HG03095 (cell line): ENCODE data around the gene PAQR3.
A peak's percentile ranks its signal among the peaks of the same experiment; 100 is the strongest.

ENCODE experiments used
- ATAC-seq: cut with Tn5 transposase; IDR thresholded peaks from one replicate; pipeline ENCODE4 v1.9.1; 2021; ENCODE audit warnings: moderate library complexity; ENCODE audit not compliant: unreplicated experiment

PAQR3 gene, protein sequence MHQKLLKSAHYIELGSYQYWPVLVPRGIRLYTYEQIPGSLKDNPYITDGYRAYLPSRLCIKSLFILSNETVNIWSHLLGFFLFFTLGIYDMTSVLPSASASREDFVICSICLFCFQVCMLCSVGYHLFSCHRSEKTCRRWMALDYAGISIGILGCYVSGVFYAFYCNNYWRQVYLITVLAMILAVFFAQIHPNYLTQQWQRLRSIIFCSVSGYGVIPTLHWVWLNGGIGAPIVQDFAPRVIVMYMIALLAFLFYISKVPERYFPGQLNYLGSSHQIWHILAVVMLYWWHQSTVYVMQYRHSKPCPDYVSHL

DNA sequence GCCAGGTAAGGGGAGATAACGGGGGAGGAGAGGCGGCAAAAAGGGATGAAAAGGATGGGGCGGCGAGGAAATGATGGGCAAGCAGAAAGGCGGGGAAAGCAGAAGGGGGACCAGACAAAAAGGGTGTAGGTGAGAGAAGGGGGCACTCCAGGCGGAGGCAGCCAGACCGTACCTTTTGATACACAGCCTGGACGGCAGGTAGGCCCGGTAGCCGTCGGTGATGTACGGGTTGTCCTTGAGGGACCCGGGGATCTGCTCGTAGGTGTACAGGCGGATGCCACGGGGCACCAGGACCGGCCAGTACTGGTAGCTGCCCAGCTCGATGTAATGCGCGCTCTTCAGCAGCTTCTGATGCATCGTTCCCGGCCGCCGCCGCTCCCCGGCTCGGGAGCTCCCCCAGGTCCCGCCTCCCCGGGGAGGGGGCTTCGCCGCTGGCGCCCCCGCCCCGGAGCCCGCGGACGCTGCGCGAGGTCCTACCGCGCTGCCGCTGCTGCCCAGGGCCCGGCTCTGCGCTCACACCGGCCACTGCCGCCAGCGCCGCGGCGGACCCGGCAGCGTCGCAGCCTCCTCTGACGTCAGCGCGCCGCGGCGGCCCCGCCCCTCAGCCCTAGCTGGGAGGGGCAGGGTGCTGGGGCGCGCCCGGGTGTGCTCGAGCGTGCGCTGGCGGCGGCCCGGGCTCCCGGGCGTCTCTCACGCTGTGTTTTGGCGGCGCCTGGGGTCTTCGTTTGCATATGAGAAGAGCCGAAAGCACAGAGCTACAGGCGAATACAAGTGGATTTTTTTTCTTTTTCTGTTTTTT, at the start of gene PAQR3:
Gene PAQR3 (minus strand): TSS at position 571 of the 799 bp plus-strand sequence. CDS start 214 bp downstream, at position 357.
- ATAC-seq = peak; percentile 98

DNA sequence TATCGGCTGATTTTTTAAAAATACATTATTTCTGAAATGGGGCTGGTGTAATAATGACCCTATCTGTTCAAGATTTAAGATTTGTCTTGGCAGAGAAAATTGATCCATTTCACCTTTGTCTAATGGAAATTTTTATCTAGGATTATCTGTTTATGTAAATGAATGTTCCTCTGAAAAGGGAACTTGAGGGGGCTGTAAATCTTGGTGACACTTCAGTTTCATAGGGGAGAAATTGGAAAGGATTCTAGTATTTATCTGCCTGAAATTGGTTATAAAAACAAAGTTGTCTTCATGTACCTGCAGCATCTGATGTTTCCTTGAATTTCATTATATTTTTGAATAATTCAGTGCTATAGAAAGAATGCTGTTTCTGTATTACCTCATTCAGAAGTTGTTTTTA, 48.4 kb upstream of the PAQR3 start:
- ATAC-seq = no peak

DNA sequence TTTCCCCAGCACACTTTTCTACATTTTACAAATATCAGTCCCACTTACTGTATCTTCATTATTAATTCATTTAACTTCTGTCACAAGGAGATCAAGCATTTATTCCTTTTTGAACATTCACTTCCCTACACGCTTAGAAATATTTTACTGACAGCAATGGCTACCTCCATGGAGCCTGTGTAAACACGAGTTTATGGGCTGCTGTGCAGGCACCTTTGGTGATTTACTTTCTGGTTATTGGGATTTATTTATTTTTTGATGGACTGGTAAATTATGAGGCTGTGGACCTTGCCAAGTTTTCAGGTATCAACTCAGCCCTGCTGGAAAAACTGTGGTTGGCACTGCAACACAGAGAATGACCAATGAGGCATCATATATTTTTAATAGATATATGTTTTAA, 45.4 kb upstream of the PAQR3 start:
- ATAC-seq = no peak

DNA sequence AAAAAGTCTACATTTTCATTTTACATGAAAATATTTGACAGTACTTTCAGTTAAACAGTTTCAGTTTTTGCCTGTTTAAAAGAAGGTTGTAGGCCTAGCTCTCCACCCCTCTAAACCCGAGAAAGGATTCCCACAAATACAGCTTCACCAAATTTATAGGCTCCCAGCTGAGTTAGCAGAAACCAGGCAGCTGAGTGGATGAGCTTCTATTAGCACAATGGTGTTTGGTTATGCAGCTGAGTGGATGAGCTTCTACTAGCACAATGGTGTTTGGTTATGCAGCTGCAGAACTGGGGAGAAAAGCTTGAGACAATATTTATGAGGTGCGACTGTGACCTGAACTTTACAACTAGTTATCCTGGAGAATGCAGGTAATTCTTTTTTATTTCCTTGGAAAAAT, 36.6 kb upstream of the PAQR3 start:
- ATAC-seq = no peak

DNA sequence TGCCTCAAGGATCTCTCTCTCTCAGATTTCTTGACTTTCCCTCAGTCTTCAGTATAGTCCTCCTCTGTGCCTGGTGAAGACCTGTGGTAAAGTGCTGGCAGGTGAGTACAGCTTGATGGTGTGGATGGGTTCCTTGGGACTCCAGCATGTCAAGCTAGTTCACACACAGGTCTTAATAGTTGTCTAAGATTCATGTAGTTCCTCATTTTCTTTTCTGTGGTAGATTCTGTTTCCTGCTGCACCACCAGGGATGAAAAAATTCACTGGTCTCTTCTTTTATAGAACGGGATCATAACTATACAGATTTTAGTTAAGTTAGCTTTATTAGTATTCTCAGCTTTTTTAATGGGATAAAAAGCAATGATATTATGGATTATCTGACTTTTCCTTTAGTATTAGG, 32.5 kb upstream of the PAQR3 start:
- no peak for ATAC-seq

DNA sequence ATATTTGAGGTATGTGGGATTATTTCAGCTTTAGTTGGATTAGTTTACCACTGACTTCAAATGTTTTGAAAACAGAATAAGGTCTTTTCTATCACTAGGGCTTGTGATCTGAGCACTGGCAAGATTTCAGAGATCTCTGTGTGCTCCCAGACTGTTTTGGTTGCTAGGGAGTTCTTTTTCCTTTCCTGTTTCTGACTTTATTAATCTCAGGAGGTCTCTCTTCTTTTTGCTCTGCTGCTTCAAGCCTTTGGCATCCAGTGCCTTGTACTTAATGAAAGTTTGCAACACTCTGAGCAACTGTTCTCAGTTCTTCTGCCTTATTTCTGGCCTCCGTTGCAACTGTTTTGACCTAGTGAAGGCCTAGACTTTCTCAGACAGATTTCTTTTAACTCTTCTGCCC, 32.1 kb upstream of the PAQR3 start:
- ATAC-seq = no peak

DNA sequence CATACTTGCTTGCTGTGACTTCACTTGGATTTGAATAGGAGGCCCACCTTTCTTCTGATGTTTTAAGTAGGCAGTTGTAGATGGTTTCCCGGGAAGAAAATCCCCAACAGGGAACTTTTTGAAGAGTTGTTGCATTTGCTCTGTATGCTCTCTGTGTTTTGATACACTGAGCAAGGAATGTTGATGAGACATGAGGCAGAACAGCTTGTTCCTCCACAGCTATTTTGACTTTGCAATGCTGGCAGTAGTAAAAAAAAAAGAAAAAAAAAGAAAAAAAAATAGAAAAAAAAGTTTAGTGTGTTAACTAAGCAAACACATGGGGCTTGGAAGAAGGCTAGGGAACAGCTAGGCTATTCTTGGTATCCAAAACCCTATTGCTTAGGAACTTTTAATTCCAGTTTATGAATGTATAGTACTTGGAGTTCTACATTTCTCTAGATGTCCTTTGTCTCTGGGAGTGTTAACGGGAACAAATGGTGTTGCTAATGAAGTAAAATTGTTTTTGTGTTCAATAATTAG, 23.4 kb upstream of the PAQR3 start:
- no peak for ATAC-seq

DNA sequence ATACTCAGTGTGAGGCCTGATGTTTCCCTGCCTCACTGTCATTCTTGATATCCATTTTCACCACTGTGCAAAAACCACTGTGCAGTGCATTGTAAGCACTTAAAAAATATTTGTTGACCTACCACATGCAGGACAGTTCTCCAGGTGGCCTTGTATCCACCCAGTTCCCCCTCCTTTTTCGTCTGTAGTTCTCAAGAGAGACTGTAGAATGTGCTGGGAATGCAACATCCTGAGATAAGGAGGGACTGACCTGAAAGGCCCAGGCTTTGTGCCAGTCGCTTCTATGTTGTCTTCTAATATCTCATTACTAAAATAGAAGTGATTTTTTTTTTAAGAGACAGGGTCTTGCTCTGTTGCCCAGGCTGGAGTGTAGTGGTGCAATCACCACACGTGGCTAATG, 21.7 kb upstream of the PAQR3 start:
- no peak for ATAC-seq

DNA sequence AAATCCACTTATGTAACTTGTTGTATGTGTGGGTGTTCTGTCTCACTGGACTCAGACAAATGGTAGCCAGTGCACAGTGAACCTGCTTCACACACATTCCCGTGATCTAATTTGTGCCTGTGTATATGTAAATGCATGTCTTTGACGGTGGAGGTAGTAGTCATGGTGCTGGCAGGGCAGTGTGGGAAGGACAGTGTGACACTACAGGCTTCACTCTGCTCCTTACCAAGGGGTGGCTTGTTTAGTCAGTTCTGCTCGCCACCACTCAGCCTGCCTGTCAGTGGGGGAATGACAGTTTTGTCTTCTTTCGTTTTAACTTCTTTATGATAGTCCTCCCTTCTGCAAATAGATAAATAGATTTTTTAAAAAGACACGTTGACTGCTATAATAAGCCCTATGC, 17.7 kb upstream of the PAQR3 start:
- no peak for ATAC-seq

DNA sequence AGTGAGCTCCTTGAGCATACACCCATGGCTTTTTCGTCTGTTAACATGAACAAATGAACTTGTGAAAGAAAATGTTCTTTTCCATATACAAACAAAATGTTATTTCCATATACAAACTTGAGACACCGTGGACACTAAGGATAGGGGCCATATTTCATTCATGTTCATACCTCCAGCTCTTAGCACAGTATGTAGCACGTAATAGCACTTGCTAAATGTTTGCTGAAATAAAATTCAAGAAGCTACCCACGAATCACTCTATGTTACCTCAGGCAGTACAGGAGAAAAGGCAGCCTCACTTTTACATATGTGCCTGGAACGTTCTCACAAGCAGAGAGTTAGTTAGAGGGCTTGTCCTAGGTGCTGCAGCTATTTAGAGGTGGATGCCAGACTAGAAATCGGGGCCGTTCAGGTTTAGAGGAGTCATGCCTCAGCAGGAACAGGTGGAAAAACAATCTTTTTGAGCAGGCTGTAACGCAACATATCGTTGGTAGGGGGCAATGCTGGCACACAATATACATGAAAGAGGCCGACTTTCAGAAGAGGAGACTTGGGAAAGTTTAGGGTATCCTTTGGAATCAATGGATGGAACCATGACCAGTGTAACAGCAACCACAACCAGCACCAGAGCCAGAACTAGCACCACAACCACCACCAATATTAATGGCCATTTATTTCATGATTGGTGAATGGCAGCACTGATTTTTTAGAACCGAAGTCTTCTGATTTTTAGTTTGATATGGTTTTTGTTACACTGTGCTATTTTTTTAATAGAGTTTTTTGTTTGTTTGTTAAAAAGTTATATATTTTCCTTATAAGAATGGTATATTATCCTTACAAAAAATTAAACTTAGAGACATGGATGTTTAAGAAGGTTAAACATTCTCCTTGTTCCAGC, 14.8 kb upstream of the PAQR3 start:
- no peak for ATAC-seq

DNA sequence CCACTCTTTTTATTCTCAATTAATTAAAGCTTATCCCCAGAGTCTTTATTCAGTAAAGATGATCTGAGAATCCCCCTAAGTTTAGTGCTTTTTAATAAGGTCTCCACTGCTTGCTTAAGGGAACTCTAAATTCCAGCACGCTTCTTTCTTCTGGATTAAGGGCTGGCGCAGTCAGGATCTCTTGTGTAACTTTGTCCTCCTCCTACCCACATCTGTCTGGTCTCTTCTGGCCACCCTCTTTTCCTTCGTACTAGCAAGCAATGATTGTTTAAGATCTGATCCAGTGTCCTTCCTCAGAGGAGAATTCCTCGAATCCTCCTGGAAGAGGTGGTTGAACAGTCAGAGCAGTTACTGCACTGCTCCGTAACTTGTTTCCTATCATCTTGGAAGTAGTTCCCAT, 14.0 kb upstream of the PAQR3 start:
- no peak for ATAC-seq

DNA sequence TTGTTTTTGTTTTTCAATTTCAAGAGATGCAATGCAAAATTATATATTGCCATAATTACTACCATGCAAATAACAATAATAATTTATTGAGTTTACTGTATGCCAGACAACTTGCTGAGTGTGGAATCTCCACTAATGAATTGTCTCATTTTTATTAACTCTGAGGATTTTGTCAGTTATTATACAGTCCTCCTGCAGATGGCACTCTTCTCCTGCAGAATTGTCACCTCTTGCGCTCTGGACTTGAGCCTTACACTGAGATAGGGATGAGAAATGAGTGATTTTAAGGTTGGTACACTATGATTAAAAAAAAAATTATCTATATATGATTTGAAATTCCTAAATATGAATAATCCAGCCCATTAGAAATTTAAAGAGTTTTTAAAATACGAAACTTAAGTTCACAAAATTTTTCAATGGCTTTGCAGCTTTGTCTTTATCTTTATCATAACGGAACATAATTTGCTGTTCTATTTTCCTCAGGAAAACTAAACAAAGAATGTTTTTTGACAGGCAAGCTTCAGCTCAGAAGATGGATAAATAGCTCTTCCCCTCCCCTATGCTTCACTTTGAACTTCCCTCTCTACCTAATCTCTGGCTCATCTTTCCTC, 12.7 kb upstream of the PAQR3 start:
- peak; percentile 62 for ATAC-seq

DNA sequence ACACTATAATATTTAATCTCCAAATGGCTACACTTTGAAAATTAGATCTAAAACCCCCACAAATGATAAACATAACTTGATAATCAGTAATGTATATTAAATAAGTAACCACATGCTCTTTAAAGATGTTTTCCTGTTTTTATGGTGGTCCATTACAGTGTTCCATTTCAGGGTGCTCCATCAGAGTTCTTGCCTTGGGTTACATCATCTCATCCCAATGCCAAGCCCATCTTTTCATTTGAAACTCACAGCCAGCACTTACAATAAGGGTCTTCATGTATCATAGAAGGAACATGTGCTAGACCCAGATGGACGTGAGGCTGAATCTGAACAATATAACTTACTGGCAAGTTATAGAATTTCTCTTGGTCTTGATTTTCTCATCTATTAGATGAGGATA, 10.5 kb upstream of the PAQR3 start:
- no peak for ATAC-seq

DNA sequence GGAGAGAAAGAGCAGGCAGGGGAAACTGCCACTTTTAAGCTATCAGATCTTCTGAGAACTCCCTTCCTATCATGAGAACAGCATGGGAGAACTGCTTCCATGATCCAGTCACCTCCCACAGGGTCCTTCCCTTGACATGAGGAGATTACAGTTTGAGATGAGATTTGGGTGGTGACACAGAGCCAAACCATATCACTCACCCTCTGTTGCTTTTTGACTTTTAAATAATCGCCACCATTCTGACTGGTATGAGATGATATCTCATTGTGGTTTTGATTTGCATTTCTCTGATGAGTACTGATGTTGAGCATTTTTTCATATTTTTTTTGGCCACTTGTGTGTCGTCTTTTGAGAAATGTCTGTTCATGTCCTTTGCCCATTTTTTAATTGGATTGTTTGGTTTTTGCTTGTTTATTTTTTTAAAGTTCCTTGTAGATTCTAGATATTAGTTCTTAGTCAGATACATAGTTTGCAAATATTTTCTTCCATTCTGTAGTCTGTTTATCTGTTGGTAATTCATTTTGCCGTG, 6.5 kb upstream of the PAQR3 start:
- ATAC-seq = no peak

DNA sequence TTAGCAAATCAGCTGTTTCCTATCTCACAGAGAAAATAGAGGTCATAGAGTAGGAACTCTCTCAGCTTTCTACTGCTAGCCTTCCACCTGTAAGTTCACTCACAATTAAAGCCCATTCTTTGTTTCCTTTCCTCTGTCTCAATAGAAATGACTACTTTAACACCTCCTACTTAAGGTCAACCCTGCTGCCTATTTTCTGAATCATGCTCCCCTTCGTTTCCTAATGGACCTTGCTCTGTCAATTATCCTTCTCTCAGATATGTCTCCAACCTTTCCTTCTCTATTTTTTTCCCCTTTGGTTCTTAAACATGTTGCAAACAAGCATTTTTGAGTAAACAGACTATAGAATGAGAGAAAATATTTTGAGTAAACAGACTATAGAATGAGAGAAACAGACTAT, 5.1 kb upstream of the PAQR3 start:
- ATAC-seq = no peak

DNA sequence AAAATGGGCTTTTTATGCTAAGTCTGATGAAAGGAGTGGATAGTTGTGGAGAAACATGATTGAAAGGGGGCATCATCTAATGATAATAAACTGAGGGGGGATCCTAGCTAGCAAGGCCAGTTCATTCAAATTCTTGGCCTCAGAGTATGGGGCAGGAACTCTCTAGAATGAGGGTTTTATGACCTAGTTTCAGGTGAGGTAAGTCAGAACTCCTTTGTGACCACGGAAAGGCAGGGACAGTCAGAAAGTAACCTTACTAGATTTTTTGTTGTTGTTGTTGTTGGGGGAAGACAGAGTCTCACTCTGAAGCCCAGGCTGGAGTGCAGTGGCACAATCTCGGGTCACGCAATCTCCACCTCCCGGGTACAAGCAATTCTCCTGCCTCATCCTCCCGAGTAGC, 1.5 kb upstream of the PAQR3 start:
- no peak for ATAC-seq

DNA sequence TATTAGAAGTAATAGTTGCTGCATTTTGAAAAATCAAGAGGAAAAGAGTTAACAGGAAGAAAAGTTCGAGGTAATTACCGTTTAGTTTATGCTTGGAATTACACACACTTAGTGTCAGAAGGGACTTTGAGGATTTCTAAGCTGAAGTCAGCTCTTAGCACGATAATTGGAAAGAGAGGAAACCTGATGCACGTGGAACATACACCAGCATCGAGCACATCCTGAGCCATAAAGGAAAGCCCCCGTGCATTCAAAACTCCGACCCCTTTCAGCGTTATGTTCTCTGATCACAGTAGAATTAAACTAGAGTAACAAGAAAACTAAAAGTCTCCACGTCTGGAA, 400 bp upstream of the PAQR3 start:
- peak; percentile 17 for ATAC-seq

DNA sequence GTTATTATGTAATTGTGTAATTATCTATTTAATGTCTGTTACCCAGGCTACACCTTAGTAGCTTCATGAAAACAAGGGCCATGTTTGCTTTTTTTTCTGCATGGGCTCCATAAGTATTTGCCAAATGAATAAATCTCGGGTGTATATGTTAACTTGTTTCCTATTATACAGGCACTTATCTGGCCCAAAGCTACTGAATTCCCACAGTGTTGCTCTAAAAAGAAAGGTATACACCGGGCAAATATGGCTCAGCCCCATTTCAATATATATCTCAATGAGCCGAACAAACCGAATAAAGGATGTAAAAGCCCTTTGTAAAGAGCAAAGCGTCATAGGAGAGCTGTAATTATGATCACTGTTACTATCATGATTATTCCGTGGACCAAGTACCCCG, 767 bp downstream of the PAQR3 start:
- ATAC-seq = no peak

DNA sequence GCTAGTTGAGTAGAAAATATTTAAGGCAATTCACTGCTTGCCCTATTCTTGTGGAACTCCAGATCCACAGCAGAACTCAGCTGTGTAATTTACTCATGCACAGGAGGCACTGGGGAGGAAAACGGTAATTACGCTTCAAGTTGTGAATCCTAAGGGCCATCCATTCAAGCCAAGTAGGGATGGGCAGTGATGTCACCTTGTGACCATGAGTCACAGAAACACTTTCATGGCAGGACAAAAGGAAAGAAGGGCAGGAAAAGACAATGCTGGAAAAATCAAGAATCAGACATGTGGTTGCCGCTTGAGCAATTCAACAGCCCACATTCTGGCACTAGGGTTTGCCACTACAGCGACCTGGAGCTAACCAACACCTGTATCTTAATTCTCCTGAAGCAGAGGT, 1.4 kb downstream of the PAQR3 start:
- ATAC-seq = no peak

DNA sequence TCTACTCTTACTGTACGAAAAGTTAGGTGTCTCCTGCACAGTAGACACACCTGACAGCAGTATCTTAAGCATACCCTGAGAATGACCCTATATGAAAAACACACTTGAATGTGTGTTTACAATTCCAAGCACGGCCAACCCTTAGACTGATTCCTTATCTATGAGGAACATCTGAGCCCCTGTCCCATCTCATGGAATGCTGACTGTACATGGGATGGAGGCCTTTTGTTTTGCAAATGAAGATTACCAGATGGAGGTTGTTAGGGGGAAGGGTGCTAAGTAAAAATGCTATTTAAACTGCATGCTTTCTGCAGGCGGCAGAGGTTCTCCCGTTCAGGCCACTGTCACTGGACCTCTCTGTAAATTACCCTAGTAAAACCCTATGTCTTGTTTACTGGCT, 2.2 kb downstream of the PAQR3 start:
- ATAC-seq = no peak
